H9 (cell line): ENCODE data around the gene NFAM1. TPM values are rescaled to one million over a fixed set of nuclear protein-coding genes. Genes with fewer than 3 reads are reported as not detected.

ENCODE experiments used
- DNase-seq: peaks from one replicate; pipeline ENCODE4 v3.0.0-alpha.2; 2017
- H2AFZ ChIP-seq: one replicate; pipeline ENCODE4 v1.6.1; 2013; ENCODE audit warnings: mild to moderate bottlenecking, low read length, control low read depth, moderate library complexity
- H2AK5ac ChIP-seq: 2 replicates; pipeline ENCODE4 v1.6.1; 2013; ENCODE audit warnings: low read length, control low read depth, mixed read lengths; ENCODE audit not compliant: insufficient read length
- H2BK120ac ChIP-seq: one replicate; pipeline ENCODE4 v1.6.1; 2013; ENCODE audit warnings: low read depth, mild to moderate bottlenecking, low read length, control low read depth, inconsistent platforms; ENCODE audit not compliant: poor library complexity, severe bottlenecking
- H2BK12ac ChIP-seq: 2 replicates; pipeline ENCODE4 v1.6.1; 2013; ENCODE audit warnings: low read length, control low read depth, mixed read lengths, low read depth; ENCODE audit not compliant: insufficient read length
- H2BK15ac ChIP-seq: 2 replicates; pipeline ENCODE4 v1.6.1; 2013; ENCODE audit warnings: low read depth, low read length, control low read depth
- H2BK20ac ChIP-seq: one replicate; pipeline ENCODE4 v1.6.1; 2013; ENCODE audit warnings: low read depth, mild to moderate bottlenecking, low read length, control low read depth, inconsistent platforms; ENCODE audit not compliant: poor library complexity, severe bottlenecking
- H2BK5ac ChIP-seq: 2 replicates; pipeline ENCODE4 v1.6.1; 2013; ENCODE audit warnings: low read length, control low read depth, mixed read lengths; ENCODE audit not compliant: insufficient read length
- H3K14ac ChIP-seq: 2 replicates; pipeline ENCODE4 v1.6.1; 2013; ENCODE audit warnings: low read length, control low read depth; ENCODE audit not compliant: insufficient read depth
- H3K18ac ChIP-seq: 2 replicates; pipeline ENCODE4 v1.6.1; 2013; ENCODE audit warnings: low read depth, mild to moderate bottlenecking, mixed read lengths, low read length, control low read depth; ENCODE audit not compliant: insufficient read length
- H3K23ac ChIP-seq: 2 replicates; pipeline ENCODE4 v1.6.1; 2013; ENCODE audit warnings: low read length, control low read depth, mixed read lengths, low read depth; ENCODE audit not compliant: insufficient read length
- H3K23me2 ChIP-seq: 2 replicates; pipeline ENCODE4 v1.6.1; 2013; ENCODE audit warnings: low read depth, mild to moderate bottlenecking, mixed read lengths, low read length, control low read depth; ENCODE audit not compliant: insufficient read length, poor library complexity, severe bottlenecking
- H3K27ac ChIP-seq: 2 replicates; pipeline ENCODE4 v1.5.1; 2013; ENCODE audit warnings: low read length, control low read depth, mixed read lengths, low read depth; ENCODE audit not compliant: insufficient read length
- H3K27me3 ChIP-seq: 2 replicates; pipeline ENCODE4 v1.6.1; 2013; ENCODE audit warnings: low read length, control low read depth, inconsistent platforms; ENCODE audit not compliant: insufficient read depth
- H3K4ac ChIP-seq: 2 replicates; pipeline ENCODE4 v1.6.1; 2013; ENCODE audit warnings: low read depth, mild to moderate bottlenecking, control low read depth, inconsistent platforms, low read length, moderate library complexity
- H3K4me1 ChIP-seq: 2 replicates; pipeline ENCODE4 v1.6.1; 2013; ENCODE audit warnings: low read length, control low read depth, inconsistent platforms; ENCODE audit not compliant: insufficient read depth
- H3K4me2 ChIP-seq: 2 replicates; pipeline ENCODE4 v1.6.1; 2013; ENCODE audit warnings: low read length, control low read depth, mixed read lengths; ENCODE audit not compliant: insufficient read length, insufficient read depth
- H3K56ac ChIP-seq: 2 replicates; pipeline ENCODE4 v1.6.1; 2013; ENCODE audit warnings: low read depth, mild to moderate bottlenecking, mixed read lengths, low read length, control low read depth; ENCODE audit not compliant: insufficient read length
- H3K79me1 ChIP-seq: 2 replicates; pipeline ENCODE4 v1.6.1; 2013; ENCODE audit warnings: low read depth, mild to moderate bottlenecking, moderate library complexity, low read length, control low read depth, inconsistent platforms; ENCODE audit not compliant: insufficient read depth, poor library complexity, severe bottlenecking
- H3K79me2 ChIP-seq: 2 replicates; pipeline ENCODE4 v1.6.1; 2013; ENCODE audit warnings: low read length, control low read depth, inconsistent platforms; ENCODE audit not compliant: insufficient read depth
- H3K9ac ChIP-seq: 2 replicates; pipeline ENCODE4 v1.6.1; 2013; ENCODE audit warnings: low read length, control low read depth, mixed read lengths; ENCODE audit not compliant: insufficient read length; ENCODE audit errors: extremely low read depth
- H3K9me3 ChIP-seq: one replicate; pipeline ENCODE4 v1.6.1; 2013; ENCODE audit warnings: low read depth, low read length, inconsistent platforms; ENCODE audit not compliant: control insufficient read depth
- H3T11ph ChIP-seq: one replicate; pipeline ENCODE4 v1.6.1; 2013; ENCODE audit warnings: mild to moderate bottlenecking, low read length, control low read depth, inconsistent platforms
- H4K20me1 ChIP-seq: one replicate; pipeline ENCODE4 v1.6.1; 2013; ENCODE audit not compliant: control insufficient read depth, insufficient read length, insufficient read depth
- H4K5ac ChIP-seq: 2 replicates; pipeline ENCODE4 v1.6.1; 2013; ENCODE audit warnings: low read depth, mild to moderate bottlenecking, mixed read lengths, low read length, control low read depth; ENCODE audit not compliant: insufficient read length
- H4K8ac ChIP-seq: replicated peaks from 2 replicates; pipeline ENCODE4 v1.6.1; 2013; ENCODE audit warnings: low read length, control low read depth, mixed read lengths, low read depth; ENCODE audit not compliant: insufficient read length
- H4K91ac ChIP-seq: 2 replicates; pipeline ENCODE4 v1.6.1; 2013; ENCODE audit warnings: low read depth, mild to moderate bottlenecking, moderate library complexity, mixed read lengths, low read length, control low read depth; ENCODE audit not compliant: insufficient read length
- H3K27ac Mint-ChIP-seq, 3 experiments: 2 replicates in 2 of 3; 3 replicates in 1 of 3; pipeline ENCODE4 v1.8.0; 2020 to 2021; ENCODE audit warnings: mixed read lengths in 3 of 3, mild to moderate bottlenecking in 1 of 3, moderate library complexity in 1 of 3
- H3K27me3 Mint-ChIP-seq: 2 replicates; pipeline ENCODE4 v1.8.0; 2021; ENCODE audit warnings: low read depth, mild to moderate bottlenecking, moderate library complexity, mixed read lengths
- H3K36me3 Mint-ChIP-seq, 3 experiments: 2 replicates in 2 of 3; 3 replicates in 1 of 3; pipeline ENCODE4 v1.8.0; 2020 to 2021; ENCODE audit warnings: low read depth in 3 of 3, mixed read lengths in 3 of 3; ENCODE audit not compliant: insufficient read depth in 1 of 3
- H3K4me1 Mint-ChIP-seq, 2 experiments: 2 replicates each; pipeline ENCODE4 v1.8.0; 2020; ENCODE audit warnings: mixed read lengths in 2 of 2
- H3K4me3 Mint-ChIP-seq, 2 experiments: 2 replicates in 1 of 2; 3 replicates in 1 of 2; pipeline ENCODE4 v1.8.0; 2020 to 2021; ENCODE audit warnings: mild to moderate bottlenecking in 2 of 2, mixed read lengths in 2 of 2, moderate library complexity in 1 of 2
- H3K9me3 Mint-ChIP-seq, 2 experiments: 2 replicates in 1 of 2; 3 replicates in 1 of 2; pipeline ENCODE4 v1.8.0; 2020; ENCODE audit warnings: mild to moderate bottlenecking in 2 of 2, mixed read lengths in 2 of 2, moderate library complexity in 1 of 2
- WGBS: extraction: QIAGEN DNeasy Blood & Tissue Kit; methylation state at CpG from one replicate; pipeline ENCODE4 v1.1.7; 2013; ENCODE audit warnings: missing lambda C conversion rate, low lambda C conversion rate, mixed read lengths; ENCODE audit not compliant: insufficient read length; ENCODE audit errors: extremely low coverage; 5-methylcytosine and 5-hydroxymethylcytosine counted together
- total RNA-seq: library from RNA; stranded (reverse); gene quantifications from 2 replicates; pipeline ENCODE4 v1.2.1, GENCODE V29; 2021
- TF ChIP-seq, protein P1 (sequence below): fragments of 200-600 bp; sonication (generic); conservative IDR thresholded peaks from 3 replicates; pipeline ENCODE4 v1.8.0; 2021; ENCODE audit warnings: antibody characterized with exemption, mild to moderate bottlenecking

Gene NFAM1
- total RNA-seq, 1 experiment from 2014 or later = 0.68 TPM

GRCh38 chr22:42416671-42417230, 15.5 kb downstream of the NFAM1 start:
- H2AK5ac ChIP-seq = no peak overlapping the region
- H3K27ac ChIP-seq = no peak overlapping the region
- TF ChIP-seq, protein P1, sequence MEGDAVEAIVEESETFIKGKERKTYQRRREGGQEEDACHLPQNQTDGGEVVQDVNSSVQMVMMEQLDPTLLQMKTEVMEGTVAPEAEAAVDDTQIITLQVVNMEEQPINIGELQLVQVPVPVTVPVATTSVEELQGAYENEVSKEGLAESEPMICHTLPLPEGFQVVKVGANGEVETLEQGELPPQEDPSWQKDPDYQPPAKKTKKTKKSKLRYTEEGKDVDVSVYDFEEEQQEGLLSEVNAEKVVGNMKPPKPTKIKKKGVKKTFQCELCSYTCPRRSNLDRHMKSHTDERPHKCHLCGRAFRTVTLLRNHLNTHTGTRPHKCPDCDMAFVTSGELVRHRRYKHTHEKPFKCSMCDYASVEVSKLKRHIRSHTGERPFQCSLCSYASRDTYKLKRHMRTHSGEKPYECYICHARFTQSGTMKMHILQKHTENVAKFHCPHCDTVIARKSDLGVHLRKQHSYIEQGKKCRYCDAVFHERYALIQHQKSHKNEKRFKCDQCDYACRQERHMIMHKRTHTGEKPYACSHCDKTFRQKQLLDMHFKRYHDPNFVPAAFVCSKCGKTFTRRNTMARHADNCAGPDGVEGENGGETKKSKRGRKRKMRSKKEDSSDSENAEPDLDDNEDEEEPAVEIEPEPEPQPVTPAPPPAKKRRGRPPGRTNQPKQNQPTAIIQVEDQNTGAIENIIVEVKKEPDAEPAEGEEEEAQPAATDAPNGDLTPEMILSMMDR = no peak
- H2BK20ac ChIP-seq = no peak overlapping the region
- no peaks in the 10 kb centered on the region for H3K79me1 ChIP-seq
- no peaks in the 10 kb centered on the region for H3K79me2 ChIP-seq
- no CpG with 5 or more reads among the region's 18 CpGs for WGBS
- no peak overlapping the region for H3T11ph ChIP-seq
- H3K14ac ChIP-seq = no peak overlapping the region; the same call in 1 of the 2 replicates
- H3K23me2 ChIP-seq = no peaks in the 10 kb centered on the region
- H3K56ac ChIP-seq = no peak overlapping the region
- H4K5ac ChIP-seq = no peak overlapping the region
- peaks cover 28% of the 10 kb centered on the region for H3K27me3 Mint-ChIP-seq
- H2BK12ac ChIP-seq = no peak overlapping the region
- H3K4ac ChIP-seq = no peak overlapping the region
- H3K9me3 Mint-ChIP-seq = no peaks in the 10 kb centered on the region; a peak in 1 of 5 replicates
- no peak overlapping the region for H3K27ac Mint-ChIP-seq
- no peak overlapping the region for H4K91ac ChIP-seq
- H3K4me3 Mint-ChIP-seq = no peak overlapping the region
- no peaks in the 10 kb centered on the region for H3K36me3 Mint-ChIP-seq
- H2AFZ ChIP-seq = no peak overlapping the region
- H2BK120ac ChIP-seq = no peak overlapping the region
- H3K27me3 ChIP-seq = no peaks in the 10 kb centered on the region
- no peak overlapping the region for H3K23ac ChIP-seq
- H3K4me2 ChIP-seq = no peak overlapping the region
- no peak overlapping the region for H2BK5ac ChIP-seq
- no peak for DNase-seq
- H3K4me1 ChIP-seq = peaks cover 4% of the 10 kb centered on the region; the same call in 1 of the 2 replicates
- no peak overlapping the region for H2BK15ac ChIP-seq
- no peak overlapping the region for H3K18ac ChIP-seq
- H3K9ac ChIP-seq = no peak overlapping the region
- H4K20me1 ChIP-seq = no peaks in the 10 kb centered on the region
- no peak overlapping the region for H4K8ac ChIP-seq
- peaks cover 30 to 50% of the 10 kb centered on the region in 2 experiments for H3K4me1 Mint-ChIP-seq
- no peaks in the 10 kb centered on the region for H3K9me3 ChIP-seq
